Osteoblast (primary cell): Measurements from ENCODE around the gene AFF1. TPM values are rescaled to one million over a fixed set of nuclear protein-coding genes. Genes with fewer than 3 reads are reported as not detected.

ENCODE experiments used
- DNase-seq: peaks from one replicate; pipeline ENCODE4 v3.0.0; 2011; ENCODE audit warnings: low spot score, mixed read lengths; ENCODE audit not compliant: insufficient read length; ENCODE audit errors: missing footprints
- H2AFZ ChIP-seq: 2 replicates; pipeline ENCODE4 v1.6.0; 2011; ENCODE audit warnings: mild to moderate bottlenecking, low read length
- H3K27ac ChIP-seq: 2 replicates; pipeline ENCODE4 v1.5.1; 2011; ENCODE audit warnings: mild to moderate bottlenecking, low read depth, low read length, moderate library complexity
- H3K27me3 ChIP-seq: 2 replicates; pipeline ENCODE4 v1.6.0; 2012; ENCODE audit warnings: mild to moderate bottlenecking, control low read depth, inconsistent platforms, low read length, moderate library complexity; ENCODE audit not compliant: insufficient read depth
- H3K36me3 ChIP-seq: 2 replicates; pipeline ENCODE4 v1.5.1; 2011; ENCODE audit warnings: mild to moderate bottlenecking, low read length, control low read depth, moderate library complexity; ENCODE audit not compliant: insufficient read depth
- H3K4me1 ChIP-seq: 2 replicates; pipeline ENCODE4 v1.5.1; 2011; ENCODE audit warnings: mild to moderate bottlenecking, low read length, control low read depth, moderate library complexity; ENCODE audit not compliant: insufficient read depth
- H3K4me2 ChIP-seq: 2 replicates; pipeline ENCODE4 v1.6.0; 2011; ENCODE audit warnings: mild to moderate bottlenecking, low read length; ENCODE audit not compliant: insufficient read depth
- H3K4me3 ChIP-seq: fragments of 200-600 bp; sonication (generic); 3 replicates; pipeline ENCODE4 v1.5.1; 2012; ENCODE audit warnings: mild to moderate bottlenecking, low read length, inconsistent platforms; ENCODE audit not compliant: insufficient read depth
- H3K79me2 ChIP-seq: 2 replicates; pipeline ENCODE4 v1.6.0; 2012; ENCODE audit warnings: mild to moderate bottlenecking, low read length, control low read depth, inconsistent platforms; ENCODE audit not compliant: insufficient read depth
- H3K9me3 ChIP-seq: 2 replicates; pipeline ENCODE4 v1.5.1; 2011; ENCODE audit warnings: low read depth, low read length, control low read depth
- H4K20me1 ChIP-seq: 2 replicates; pipeline ENCODE4 v1.6.0; 2012; ENCODE audit warnings: mild to moderate bottlenecking, low read length, control low read depth; ENCODE audit not compliant: insufficient read depth
- total RNA-seq: library from RNA; depleted of rRNA; stranded (reverse); fragments of >200 nt; gene quantifications from 2 replicates; pipeline ENCODE4 v1.2.3, GENCODE V29; 2012
- TF ChIP-seq, protein P1 (sequence below): IDR thresholded peaks from 2 replicates; pipeline ENCODE4 v1.5.1; 2011; ENCODE audit warnings: mild to moderate bottlenecking, low read depth, low read length, moderate library complexity; ENCODE audit errors: extremely low read depth

AFF1 gene
- total RNA-seq, 1 donor, result 19.5 TPM

GRCh38 chr4:87073199-87074120 is 138.6 kb downstream of the AFF1 start:
- Histone ChIP-seq H3K27ac (no peak overlapping the region), H3K36me3 (no peaks in the 10 kb centered on the region), H3K27me3 (no peaks in the 10 kb centered on the region), H3K4me3 (no peak overlapping the region), H3K79me2 (peaks cover 36% of the 10 kb centered on the region), H3K4me2 (peak overlapping the region; percentile 48), H4K20me1 (peaks cover 13% of the 10 kb centered on the region), H2AFZ (no peak overlapping the region), H3K9me3 (no peaks in the 10 kb centered on the region), H3K4me1 (peaks cover 17% of the 10 kb centered on the region)
- no peak for DNase-seq
- TF ChIP-seq, protein P1, sequence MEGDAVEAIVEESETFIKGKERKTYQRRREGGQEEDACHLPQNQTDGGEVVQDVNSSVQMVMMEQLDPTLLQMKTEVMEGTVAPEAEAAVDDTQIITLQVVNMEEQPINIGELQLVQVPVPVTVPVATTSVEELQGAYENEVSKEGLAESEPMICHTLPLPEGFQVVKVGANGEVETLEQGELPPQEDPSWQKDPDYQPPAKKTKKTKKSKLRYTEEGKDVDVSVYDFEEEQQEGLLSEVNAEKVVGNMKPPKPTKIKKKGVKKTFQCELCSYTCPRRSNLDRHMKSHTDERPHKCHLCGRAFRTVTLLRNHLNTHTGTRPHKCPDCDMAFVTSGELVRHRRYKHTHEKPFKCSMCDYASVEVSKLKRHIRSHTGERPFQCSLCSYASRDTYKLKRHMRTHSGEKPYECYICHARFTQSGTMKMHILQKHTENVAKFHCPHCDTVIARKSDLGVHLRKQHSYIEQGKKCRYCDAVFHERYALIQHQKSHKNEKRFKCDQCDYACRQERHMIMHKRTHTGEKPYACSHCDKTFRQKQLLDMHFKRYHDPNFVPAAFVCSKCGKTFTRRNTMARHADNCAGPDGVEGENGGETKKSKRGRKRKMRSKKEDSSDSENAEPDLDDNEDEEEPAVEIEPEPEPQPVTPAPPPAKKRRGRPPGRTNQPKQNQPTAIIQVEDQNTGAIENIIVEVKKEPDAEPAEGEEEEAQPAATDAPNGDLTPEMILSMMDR, result no peak

GRCh38 chr4:87074121-87074488 is 139.3 kb downstream of the AFF1 start:
- peaks cover 31% of the 10 kb centered on the region for H3K79me2 ChIP-seq
- H3K27me3 ChIP-seq, result no peaks in the 10 kb centered on the region
- no peak overlapping the region for H3K4me2 ChIP-seq
- no peak overlapping the region for H3K4me3 ChIP-seq
- peaks cover 24% of the 10 kb centered on the region for H3K4me1 ChIP-seq
- no peak overlapping the region for H2AFZ ChIP-seq
- H4K20me1 ChIP-seq, result peaks cover 7% of the 10 kb centered on the region
- H3K9me3 ChIP-seq, result no peaks in the 10 kb centered on the region
- H3K36me3 ChIP-seq, result no peaks in the 10 kb centered on the region
- DNase-seq, result no peak
- TF ChIP-seq, protein P1, result no peak
- H3K27ac ChIP-seq, result no peak overlapping the region

DNA sequence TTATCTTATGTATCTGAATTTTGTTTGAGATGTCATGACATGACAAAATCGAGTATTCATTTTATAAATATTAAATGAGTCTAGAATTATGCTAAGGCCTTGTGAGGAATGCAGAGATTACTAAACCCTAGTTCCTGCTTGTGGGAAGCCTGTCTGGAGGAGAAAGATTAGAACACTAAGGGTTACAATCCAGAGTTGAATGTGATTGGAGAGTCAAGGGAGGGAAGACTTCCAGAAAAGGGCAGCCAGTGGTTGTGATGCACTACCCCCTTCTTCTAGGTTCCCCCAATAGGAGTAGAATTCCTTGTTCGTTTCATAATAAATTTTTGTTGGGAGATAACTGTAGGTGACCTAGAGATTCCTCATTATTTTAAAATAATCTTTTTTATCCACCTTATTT is 141.1 kb downstream of the AFF1 start:
- H4K20me1 ChIP-seq, result peaks cover 7% of the 10 kb centered on the region
- H3K79me2 ChIP-seq, result peaks cover 40% of the 10 kb centered on the region
- H3K4me1 ChIP-seq, result peaks cover 35% of the 10 kb centered on the region
- no peak overlapping the region for H3K4me3 ChIP-seq
- no peaks in the 10 kb centered on the region for H3K27me3 ChIP-seq
- DNase-seq, result no peak
- H3K4me2 ChIP-seq, result no peak overlapping the region
- no peak overlapping the region for H2AFZ ChIP-seq
- H3K36me3 ChIP-seq, result no peaks in the 10 kb centered on the region
- TF ChIP-seq, protein P1, result no peak
- no peak overlapping the region for H3K27ac ChIP-seq
- no peaks in the 10 kb centered on the region for H3K9me3 ChIP-seq

DNA sequence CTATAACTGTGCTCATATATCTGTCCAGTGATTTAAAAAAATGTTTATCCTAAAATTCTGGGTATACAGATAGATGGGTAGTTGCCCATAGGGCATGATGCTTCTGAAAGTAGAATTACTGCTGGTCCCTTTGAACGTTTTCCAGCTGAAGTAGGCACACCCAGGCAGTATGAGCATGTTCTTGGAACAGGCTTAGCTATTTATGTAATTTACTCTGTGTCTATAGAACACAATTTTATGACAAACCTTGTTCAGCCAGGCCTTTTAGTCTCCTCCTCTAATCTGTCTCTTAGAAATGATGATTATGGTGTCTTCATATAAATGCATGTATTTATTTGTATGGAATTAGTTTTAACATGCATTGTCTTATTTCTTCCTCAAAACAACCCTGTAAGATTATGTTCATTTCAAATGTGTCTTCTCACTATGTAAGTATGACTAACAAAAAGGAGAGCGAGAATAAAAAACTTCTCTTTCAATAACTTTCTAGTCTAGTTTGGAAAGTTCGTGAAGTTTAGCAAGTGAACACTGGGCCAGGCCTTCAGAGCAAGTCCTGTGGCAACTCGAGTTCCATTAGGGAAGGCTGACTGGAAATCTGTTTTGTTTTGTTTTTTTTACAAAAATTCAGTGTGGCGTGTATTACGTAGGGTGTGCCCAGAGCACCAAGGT is 142.0 kb downstream of the AFF1 start:
- TF ChIP-seq, protein P1, result no peak
- no peak for DNase-seq
- Histone ChIP-seq H3K27ac (no peak overlapping the region), H3K27me3 (no peaks in the 10 kb centered on the region), H3K4me2 (no peak overlapping the region), H4K20me1 (peaks cover 7% of the 10 kb centered on the region), H3K79me2 (peaks cover 40% of the 10 kb centered on the region), H2AFZ (no peak overlapping the region), H3K9me3 (no peaks in the 10 kb centered on the region), H3K4me1 (peaks cover 41% of the 10 kb centered on the region), H3K36me3 (no peaks in the 10 kb centered on the region), H3K4me3 (no peak overlapping the region)
